ENCODE measurements around the gene MLLT10.

Gene MLLT10

DNA sequence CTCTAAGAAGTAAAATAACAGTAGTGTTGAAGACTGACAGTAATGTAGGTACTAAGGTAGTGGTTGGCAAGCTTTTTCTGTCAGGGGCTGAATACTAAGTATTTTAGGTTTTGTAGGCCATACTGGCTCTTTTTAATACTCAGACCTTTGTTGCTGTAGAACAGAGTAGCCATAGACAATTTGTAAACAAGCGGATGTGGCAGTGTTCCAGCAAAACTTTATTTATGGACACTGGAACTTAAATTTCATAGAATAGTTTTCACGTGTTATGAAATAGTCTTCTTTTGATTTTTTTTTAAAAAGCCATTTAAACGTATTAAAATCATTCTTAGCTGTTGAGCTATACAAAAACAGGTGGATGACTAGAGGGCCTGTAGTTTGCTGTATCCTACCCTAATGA is 121.2 kb downstream of the MLLT10 start:
- no peak for DNase-seq

GRCh38 chr10:21655687-21656086 is 121.7 kb downstream of the MLLT10 start:
- DNase-seq, result no peak

- no peak for DNase-seq
Observed at GRCh38 chr10:21661087-21661486, 127.1 kb downstream of the MLLT10 start.

DNA sequence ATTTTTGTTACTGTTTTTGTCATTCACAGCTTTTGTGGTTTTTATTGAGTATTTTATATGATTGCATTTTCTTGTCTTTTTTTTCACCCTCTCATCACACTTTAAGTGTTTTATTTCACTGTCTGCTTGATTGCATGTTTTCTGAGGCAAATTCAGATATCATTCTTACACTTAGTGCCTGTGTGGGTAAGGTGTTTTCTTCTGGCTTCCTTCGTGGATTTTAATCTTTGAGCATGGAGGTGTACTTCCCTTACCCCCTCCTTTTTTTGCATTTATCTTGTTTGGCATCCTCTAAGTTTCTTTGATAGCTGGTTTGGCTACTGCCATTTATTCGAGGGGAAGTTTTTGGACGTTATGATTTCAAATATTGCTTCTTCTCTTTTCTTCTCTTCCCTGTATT is 127.9 kb downstream of the MLLT10 start:
- no peak for DNase-seq

GRCh38 chr10:21662635-21663034 is 128.6 kb downstream of the MLLT10 start:
- DNase-seq, result no peak

GRCh38 chr10:21668831-21669230 is 134.8 kb downstream of the MLLT10 start:
- DNase-seq, result no peak

- DNase-seq, result no peak
Observed at GRCh38 chr10:21670391-21670790, 136.4 kb downstream of the MLLT10 start.

- DNase-seq, result no peak
Observed at GRCh38 chr10:21673668-21674067, 139.6 kb downstream of the MLLT10 start.

GRCh38 chr10:21675157-21675796 is 141.2 kb downstream of the MLLT10 start:
- peak in 1 of 2 donors; percentile 3 for DNase-seq

DNA sequence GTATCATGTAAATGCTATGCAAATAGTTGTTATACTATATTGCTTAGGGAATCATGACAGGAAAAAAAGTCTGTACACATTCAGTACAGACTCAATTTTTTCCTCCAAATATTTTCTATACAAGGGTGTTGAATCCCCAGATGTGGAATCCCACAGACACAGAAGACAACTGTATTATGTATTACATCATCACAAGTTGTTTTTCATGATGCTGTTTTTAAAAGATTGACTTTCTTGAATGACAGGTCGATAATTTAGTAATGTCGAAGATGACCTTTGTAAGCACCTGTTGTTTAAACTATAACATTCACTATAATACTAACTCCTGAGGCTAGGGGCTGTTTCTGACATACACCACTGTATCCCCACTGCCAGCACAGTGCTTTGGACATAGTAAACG is 143.5 kb downstream of the MLLT10 start:
- no peak for DNase-seq

GRCh38 chr10:21681156-21681555 is 147.1 kb downstream of the MLLT10 start:
- DNase-seq, result no peak

GRCh38 chr10:21687266-21688008 is 153.4 kb downstream of the MLLT10 start:
- no peak for DNase-seq

- no peak for DNase-seq
Observed at GRCh38 chr10:21688009-21688332, 153.9 kb downstream of the MLLT10 start.

- no peak for DNase-seq
Observed at GRCh38 chr10:21688870-21689269, 154.8 kb downstream of the MLLT10 start.

DNA sequence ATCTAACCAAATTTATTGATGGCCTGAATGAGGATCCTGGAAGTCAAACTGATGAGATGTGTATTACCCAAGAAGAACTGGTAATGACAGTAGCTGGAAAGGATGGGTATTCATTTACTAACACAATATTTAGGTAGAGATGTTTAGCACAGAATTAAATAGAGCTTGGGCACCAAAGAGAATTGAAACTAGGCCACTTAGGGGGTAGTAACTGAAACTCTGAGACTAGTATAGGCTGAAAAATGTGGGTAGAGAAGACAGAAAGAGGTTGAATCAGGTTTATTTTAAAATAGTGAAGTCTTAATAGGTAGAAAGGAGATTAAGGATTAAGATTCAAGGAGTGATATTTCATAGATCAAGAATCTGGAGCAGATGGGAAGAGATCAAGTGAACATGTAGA is 155.8 kb downstream of the MLLT10 start:
- no peak for DNase-seq

DNA sequence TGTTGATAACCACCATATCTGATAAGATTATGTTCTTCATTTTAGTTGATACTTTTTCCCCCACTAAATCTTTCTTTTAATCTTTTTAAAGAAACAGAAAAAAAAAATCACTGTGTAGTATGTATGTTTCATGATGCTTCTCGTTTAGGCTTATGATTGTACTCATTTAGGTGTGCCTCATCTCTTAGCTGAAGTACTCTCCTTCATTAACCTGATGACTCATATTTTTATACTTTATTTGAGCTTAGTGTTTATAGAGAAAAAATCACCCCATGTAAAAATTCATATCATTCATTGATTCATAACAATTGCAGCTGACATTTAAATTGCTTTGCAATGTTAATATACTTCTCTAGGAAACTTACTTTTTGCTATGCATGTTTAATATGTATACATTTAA is 158.9 kb downstream of the MLLT10 start:
- DNase-seq, result no peak

DNA sequence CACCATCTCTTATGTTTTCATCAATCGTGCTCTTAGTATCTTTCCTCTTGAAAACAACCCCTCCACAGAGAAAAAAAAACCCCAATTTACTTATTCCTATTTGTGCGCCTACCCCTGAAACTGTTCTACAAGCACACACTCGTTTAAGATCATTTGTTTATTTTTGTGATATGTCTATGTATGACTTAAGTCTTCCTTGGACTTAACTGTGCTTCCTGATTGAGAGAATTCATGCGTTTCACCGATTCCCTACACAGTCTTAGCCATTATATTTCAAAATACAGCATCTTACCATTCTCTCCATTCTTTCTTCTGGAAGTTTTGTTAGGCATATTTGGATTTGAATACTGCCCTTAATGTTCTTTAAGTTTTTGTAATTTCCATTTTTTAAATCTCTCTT is 159.4 kb downstream of the MLLT10 start:
- no peak for DNase-seq

GRCh38 chr10:21694631-21695030 is 160.6 kb downstream of the MLLT10 start:
- no peak for DNase-seq

- no peak for DNase-seq
Observed at GRCh38 chr10:21696302-21696701, 162.3 kb downstream of the MLLT10 start.

DNA sequence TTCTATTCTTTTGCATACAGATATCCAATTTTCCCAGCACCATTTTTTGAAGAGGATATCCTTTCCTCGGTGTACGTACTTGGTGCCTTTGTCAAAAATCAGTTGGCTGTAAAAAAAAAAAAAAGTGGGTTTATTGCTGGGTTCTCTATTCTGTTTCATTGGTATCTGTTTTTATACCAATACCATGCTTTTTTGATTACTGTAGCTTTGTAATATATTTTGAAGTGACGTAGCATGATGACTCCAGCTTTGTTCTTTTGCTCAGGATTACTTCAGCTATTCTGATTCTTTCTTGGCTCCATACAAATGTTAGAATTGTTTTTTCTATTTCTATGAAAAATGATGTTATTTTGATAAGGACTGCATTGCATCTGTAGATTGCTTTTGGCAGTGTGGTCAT is 165.5 kb downstream of the MLLT10 start:
- DNase-seq, result no peak

DNA sequence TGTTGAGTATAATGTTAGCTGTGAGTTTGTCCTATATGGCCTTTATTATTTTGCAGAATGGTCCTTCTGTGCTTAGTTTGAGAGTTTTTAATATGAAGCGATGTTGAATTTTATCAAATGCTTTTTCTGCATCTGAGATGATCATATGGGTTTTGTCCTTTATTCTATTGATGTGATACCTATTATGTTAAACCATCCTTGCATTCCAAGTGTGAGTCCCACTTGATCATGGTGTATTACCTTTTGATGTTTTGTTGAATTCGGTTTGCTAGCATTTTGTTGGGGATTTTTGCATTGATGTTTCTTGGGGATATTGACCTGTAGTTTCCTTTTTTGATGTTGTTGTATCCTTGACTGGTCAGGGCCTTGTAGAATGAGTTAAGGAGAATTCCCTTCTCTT is 166.4 kb downstream of the MLLT10 start:
- no peak for DNase-seq

DNA sequence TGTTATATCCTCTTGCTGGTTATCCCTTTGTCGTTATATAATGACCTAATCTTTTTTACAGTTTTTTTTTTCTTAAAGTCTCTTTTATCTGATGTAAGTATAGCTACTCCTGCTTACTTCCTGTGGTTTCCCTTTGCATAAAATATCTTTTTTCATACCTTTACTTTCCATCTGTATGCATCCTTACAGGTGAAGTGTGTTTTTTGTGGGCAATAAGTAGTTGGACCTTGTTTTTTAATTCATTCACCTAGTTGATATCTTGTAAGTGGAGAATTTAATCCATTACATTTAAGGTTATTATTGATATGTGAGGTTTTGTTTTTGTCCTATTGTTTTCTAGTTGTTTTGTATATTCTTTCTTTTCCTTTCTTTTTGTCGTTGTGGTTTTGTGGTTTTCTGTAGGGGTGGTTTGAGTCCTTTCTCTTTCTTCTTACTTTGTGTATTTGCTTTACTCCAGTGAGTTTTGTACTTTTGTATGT is 168.6 kb downstream of the MLLT10 start:
- no peak for DNase-seq

DNA sequence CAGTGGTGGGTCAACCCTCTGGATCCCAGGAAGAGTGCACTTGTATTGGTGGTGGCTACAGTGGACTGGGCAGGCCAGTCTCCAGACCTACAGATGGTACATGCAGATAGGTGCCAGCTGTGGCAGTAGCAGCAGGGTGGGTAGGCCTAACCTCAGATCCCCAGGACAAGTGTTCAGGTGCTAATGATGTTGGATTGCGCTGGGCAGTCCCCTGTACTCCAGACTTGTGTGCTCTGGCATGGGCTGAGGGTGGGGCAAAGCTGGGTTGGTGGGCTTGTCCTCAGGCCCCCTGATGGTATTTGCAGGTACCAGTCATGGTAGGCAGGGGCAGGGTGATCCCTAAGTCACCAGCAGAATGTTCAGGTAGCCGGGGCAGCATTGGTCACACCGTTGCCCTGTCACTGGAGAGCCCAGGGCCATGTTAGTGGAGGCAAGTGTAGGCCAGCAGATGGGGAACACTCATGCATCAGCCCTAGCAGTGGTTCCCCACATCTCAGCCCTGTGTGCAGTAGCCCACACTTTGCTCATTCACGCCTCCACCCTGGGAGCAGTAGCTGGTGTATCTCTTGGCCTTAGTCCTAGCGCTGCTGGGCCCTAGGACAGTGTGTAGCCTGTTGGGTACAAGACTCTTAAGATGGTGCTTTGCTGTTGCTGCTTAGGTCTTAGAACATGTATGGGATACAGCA is 171.3 kb downstream of the MLLT10 start:
- DNase-seq, result no peak

DNA sequence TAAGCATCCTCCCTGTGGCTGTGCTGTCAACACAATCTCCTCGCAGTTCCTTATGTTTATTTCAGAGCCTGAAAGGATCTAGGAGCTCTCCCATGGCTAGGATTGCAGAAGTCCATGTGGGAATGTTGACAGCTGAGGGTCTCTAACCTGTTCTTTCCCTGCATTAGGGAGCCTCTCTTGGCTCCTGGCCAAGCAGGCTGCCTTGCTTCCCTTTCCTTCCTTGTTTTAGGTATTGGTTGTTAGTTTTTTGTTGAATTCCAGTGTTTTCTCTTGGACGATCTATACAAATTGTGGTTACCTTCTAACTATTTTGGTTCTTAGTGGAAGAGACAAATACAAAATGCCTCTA is 171.8 kb downstream of the MLLT10 start:
- no peak for DNase-seq

Data from bone marrow (tissue), 2 donors.